H1 (cell line): ENCODE data around the gene ZPBP2.

Experiments
- CTCF ChIP-seq, 3 experiments: IDR thresholded peaks; 1 replicate in 2 of 3; 2 replicates in 1 of 3; pipeline versions ENCODE4 v1.5.1 to v1.6.1; 2011; ENCODE audit warnings: low read length in 3 of 3, mild to moderate bottlenecking in 3 of 3, inconsistent platforms in 2 of 3, low read depth in 1 of 3, moderate library complexity in 1 of 3; ENCODE audit not compliant: insufficient read depth in 1 of 3; ENCODE audit errors: control extremely low read depth in 1 of 3
- EGR1 ChIP-seq: IDR thresholded peaks from 2 replicates; pipeline ENCODE4 v1.6.1; 2011; ENCODE audit warnings: low read depth, low read length, borderline replicate concordance
- GTF2F1 ChIP-seq: IDR thresholded peaks from 2 replicates; pipeline ENCODE4 v1.6.1; 2012; ENCODE audit warnings: low read depth, low read length, improper control_type of control experiment, borderline replicate concordance
- KDM1A ChIP-seq: fragments of 200-600, 300-600 bp; sonication (generic); IDR thresholded peaks from 2 replicates; pipeline ENCODE4 v1.7.1; 2016; ENCODE audit warnings: mild to moderate bottlenecking, low read length, borderline replicate concordance
- PHF8 ChIP-seq: fragments of 200-600 bp; sonication (generic); conservative IDR thresholded peaks from 2 replicates; pipeline ENCODE4 v1.7.1; 2012; ENCODE audit warnings: low read depth, mild to moderate bottlenecking, inconsistent platforms, low read length, moderate library complexity
- RAD21 ChIP-seq, 2 experiments: IDR thresholded peaks in 1 of 2; conservative IDR thresholded peaks in 1 of 2; 2 replicates each; pipeline ENCODE4 v1.6.1; 2011; ENCODE audit warnings: low read depth in 2 of 2, low read length in 2 of 2, improper control_type of control experiment in 1 of 2, inconsistent platforms in 1 of 2, mild to moderate bottlenecking in 1 of 2, moderate library complexity in 1 of 2
- TEAD4 ChIP-seq: IDR thresholded peaks from 2 replicates; pipeline ENCODE4 v1.6.1; 2012; ENCODE audit warnings: low read depth, low read length, inconsistent platforms, mixed read lengths
- USF2 ChIP-seq: IDR thresholded peaks from 2 replicates; pipeline ENCODE4 v1.6.1; 2011; ENCODE audit warnings: low read length, improper control_type of control experiment
- YY1 ChIP-seq: IDR thresholded peaks from 2 replicates; pipeline ENCODE4 v1.6.1; 2011; ENCODE audit warnings: low read depth, mild to moderate bottlenecking, low read length

GRCh38 chr17:39838784-39839183 is 29.2 kb upstream of the ZPBP2 start:
- TF ChIP-seq YY1 (no peak), KDM1A (no peak), GTF2F1 (no peak), CTCF (IDR thresholded peaks at IDR 0.05; ENCODE audit: control extremely low read depth in 1 of 3, insufficient read depth in 1 of 3, low read depth in 1 of 3, low read length in 3 of 3) (no peak), USF2 (no peak), EGR1 (no peak), PHF8 (no peak), RAD21 (IDR thresholded peaks at IDR 0.05 in 1 of 2, conservative IDR thresholded peaks at IDR 0.05 in 1 of 2; ENCODE audit: low read depth in 2 of 2, low read length in 2 of 2) (no peak), TEAD4 (no peak)
